GM12892 (cell line): ENCODE data around the gene GPR12.

Experiments
- POLR2A ChIP-seq: IDR thresholded peaks from 2 replicates; pipeline ENCODE4 v1.6.1; 2011; ENCODE audit warnings: low read depth, low read length, control low read depth
- POLR2AphosphoS5 ChIP-seq: IDR thresholded peaks from 2 replicates; pipeline ENCODE4 v1.6.1; 2011; ENCODE audit warnings: low read depth, low read length, control low read depth

DNA sequence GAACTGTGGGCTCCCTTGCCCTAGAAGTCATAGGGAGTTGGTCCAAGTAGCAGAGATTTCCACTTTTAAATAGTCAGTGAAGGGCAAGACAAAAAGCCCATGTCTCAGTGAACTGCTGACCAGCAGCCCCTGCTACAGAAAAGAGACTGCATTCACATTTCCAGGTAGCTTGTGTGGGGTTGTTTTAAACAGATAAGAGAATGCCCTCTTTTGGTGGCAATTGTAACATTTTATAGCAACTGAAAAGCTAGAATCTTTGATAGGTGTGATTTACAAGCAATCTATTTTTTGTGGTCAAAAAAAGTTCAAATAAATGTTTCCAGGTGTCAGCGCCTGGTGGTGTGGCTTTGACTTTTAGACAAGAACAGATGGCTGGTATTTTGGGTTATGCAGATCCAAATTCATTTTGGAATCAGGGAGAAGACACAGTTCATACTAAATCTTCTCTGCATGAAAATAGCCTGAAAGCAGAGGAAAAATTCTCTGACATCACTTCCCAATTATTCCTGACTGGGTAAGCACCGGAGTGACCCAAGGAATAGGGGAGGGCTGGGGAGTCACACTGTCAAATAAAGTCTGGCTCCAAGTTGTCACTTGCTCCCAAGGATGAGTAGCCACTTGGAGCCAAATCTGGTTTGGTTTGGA is 26.2 kb upstream of the GPR12 start:
- no peak for TF ChIP-seq POLR2A
- TF ChIP-seq POLR2AphosphoS5 = no peak
